IPS-18a (cell line): ENCODE data around the gene ACSF3.
"Not testable (repeated sequence)": the region's sequence is repeated elsewhere in the genome, so short reads cannot be mapped to it uniquely, and the experiment has no call there.

ENCODE experiments used
- H3K27ac ChIP-seq: one replicate; pipeline ENCODE4 v1.5.1; 2013; ENCODE audit warnings: low read length
- H3K27me3 ChIP-seq: one replicate; pipeline ENCODE4 v1.6.1; 2013; ENCODE audit warnings: mild to moderate bottlenecking, low read length; ENCODE audit not compliant: control insufficient read depth, insufficient read depth
- H3K36me3 ChIP-seq: one replicate; pipeline ENCODE4 v1.6.1; 2013; ENCODE audit warnings: low read depth, low read length; ENCODE audit not compliant: control insufficient read depth
- H3K4me1 ChIP-seq: one replicate; pipeline ENCODE4 v1.6.1; 2013; ENCODE audit warnings: low read depth, low read length; ENCODE audit not compliant: control insufficient read depth
- H3K4me3 ChIP-seq: one replicate; pipeline ENCODE4 v1.5.1; 2013; ENCODE audit warnings: low read length
- H3K9ac ChIP-seq: one replicate; pipeline ENCODE4 v1.6.1; 2013; ENCODE audit warnings: mild to moderate bottlenecking, low read length, moderate library complexity
- H3K9me3 ChIP-seq: one replicate; pipeline ENCODE4 v1.6.1; 2013; ENCODE audit warnings: low read depth, low read length; ENCODE audit not compliant: control insufficient read depth

ACSF3 gene

DNA sequence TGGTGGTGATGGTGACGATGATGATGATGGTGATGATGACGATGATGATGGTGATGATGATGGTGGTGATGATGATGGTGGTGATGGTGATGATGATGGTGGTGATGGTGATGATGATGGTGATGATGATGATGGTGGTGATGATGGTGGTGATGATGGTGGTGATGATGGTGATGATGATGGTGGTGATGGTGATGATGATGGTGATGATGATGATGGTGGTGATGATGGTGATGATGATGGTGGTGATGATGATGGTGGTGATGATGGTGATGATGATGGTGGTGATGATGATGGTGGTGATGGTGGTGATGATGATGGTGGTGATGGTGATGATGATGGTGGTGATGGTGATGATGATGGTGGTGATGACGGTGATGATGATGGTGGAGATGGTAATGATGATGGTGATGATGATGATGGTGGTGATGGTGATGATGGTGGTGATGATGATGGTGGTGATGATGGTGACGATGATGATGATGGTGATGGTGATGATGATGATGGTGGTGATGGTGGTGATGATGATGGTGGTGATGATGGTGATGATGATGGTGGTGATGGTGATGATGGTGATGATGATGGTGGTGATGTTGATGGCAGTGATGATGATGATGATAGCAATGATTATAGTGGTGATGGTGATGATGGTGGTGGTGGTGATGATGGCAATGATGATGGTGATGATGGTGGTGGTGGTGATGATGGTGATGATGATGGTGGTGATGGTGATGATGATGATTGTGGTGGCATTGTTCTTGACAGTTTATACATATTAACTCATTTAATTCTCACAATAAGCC lies 24.6 kb upstream of the ACSF3 start:
- H3K9ac ChIP-seq, H3K9me3 ChIP-seq, H3K4me1 ChIP-seq, H3K4me3 ChIP-seq, H3K27ac ChIP-seq, H3K36me3 ChIP-seq, H3K27me3 ChIP-seq: not testable (repeated sequence)

DNA sequence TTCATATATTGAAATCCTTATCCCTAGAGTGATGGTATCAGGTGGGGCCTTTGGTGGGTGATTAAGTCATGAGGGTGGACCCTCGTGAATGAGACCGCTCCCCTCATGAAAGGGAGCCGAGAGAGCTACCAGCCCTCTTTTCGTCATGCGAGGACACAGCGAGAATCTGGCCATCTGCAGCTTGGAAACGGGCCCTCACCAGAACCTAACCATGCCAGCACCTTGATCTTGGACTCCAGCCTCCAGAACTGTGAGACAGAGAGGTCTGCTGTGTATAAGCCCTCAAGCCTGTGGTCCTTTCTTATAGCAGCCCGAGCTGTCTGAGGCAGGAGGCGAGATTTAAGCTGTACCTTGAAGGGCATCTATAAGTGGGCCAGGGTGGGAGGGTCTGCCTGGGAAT lies 23.7 kb upstream of the ACSF3 start:
- Histone ChIP-seq H3K27me3 (no peaks in the 10 kb centered on the region), H3K9me3 (peaks cover 9% of the 10 kb centered on the region), H3K4me3 (no peak overlapping the region), H3K9ac (no peak overlapping the region), H3K27ac (no peak overlapping the region), H3K4me1 (no peaks in the 10 kb centered on the region), H3K36me3 (no peaks in the 10 kb centered on the region)

DNA sequence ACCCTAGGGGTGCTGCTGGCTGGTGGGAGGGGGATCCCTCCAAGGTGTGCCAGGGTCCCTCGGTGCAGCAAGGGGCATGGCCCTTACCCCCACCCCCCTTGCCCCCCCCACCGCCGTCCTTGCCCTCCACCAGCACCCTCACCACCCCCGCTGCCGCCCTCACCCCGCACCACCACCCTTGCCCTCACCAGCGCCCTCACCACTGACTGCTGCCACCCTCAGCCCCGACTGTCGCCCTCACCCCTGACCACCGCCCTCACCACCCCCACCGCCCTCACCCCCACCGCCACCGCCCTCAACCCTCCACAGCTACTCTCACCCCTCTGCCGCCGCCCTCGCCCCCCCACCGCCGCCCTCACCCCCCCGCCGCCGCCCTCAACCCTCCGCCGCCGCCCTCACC lies 23.1 kb upstream of the ACSF3 start:
- no peak overlapping the region for H3K9ac ChIP-seq
- H3K4me1 ChIP-seq: no peaks in the 10 kb centered on the region
- no peak overlapping the region for H3K4me3 ChIP-seq
- H3K9me3 ChIP-seq: peaks cover 9% of the 10 kb centered on the region
- no peak overlapping the region for H3K27ac ChIP-seq
- no peaks in the 10 kb centered on the region for H3K36me3 ChIP-seq
- no peaks in the 10 kb centered on the region for H3K27me3 ChIP-seq

DNA sequence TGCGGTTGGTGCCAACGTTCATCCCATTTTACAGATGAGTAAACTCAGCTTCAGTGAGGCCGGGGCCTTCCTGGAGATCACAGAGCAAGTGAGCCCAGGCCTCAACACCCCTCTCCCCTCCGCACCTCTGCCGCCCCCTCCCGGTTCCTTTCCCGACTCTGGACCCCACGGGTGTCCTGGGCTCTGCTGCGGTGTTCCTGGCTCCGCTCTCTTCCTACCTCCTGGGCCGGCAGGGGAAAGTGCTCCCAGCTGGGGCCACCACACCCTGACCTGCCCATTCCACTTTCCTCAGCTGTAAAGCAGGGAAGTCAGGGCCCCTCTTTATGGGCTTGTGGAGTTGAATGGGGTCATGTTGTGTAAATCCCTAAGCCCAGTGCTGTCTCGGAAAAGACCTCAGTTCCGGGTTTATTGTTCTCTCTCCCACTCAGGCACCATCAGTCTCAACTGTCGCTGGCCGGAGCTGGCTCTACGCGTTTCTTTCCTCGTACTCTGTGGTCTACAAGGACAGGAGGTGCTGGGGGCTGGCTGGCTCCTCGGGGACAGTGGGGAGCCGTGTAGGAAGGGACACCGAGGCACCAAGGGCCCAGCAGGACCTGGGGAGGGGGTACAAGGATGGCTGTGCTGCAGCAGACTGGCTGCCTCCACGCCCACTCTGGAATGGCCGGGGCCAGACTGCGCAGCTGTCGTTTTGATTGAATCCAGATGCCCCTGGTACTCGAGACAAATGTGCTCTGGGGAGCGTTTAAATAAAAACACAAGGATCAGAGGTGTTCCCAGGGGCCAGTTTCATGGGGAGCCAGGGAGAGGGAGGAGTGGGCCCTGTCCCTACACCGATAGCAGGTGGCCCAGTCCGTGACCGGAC lies 21.7 kb upstream of the ACSF3 start:
- H3K4me1 ChIP-seq: no peaks in the 10 kb centered on the region
- no peak overlapping the region for H3K27ac ChIP-seq
- H3K27me3 ChIP-seq: no peaks in the 10 kb centered on the region
- H3K9ac ChIP-seq: no peak overlapping the region
- no peak overlapping the region for H3K4me3 ChIP-seq
- H3K36me3 ChIP-seq: no peaks in the 10 kb centered on the region
- peaks cover 9% of the 10 kb centered on the region for H3K9me3 ChIP-seq

DNA sequence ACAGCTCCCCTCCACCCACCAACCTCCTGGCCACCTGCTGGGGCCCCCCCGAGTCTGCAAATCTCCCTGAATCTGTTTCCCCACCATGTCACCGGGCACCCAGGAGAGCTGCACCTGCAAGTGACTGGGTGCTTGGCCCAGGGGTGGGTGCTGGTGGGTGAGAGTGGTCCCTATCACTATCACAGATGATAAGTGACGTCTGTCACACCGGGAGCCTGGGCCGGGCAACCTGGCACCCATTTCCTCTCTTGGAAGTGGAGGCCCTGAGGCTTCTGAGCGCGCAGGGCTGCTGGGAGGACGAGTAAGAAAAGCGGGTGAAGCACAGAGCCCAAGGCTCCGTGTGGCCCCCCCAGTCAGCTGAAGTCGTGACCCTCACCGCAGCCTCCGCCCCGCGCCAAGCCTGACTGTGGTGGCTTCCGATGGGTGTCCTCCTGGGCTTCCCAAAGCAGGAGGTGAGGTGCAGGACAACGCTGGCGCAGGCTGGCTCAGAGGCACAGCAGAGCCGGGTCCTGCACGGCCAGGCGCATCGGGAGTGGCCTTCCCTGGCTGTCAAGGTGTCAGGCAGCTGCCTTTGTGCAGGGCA lies 21.0 kb upstream of the ACSF3 start:
- Histone ChIP-seq H3K4me1 (no peaks in the 10 kb centered on the region), H3K4me3 (no peak overlapping the region), H3K27ac (no peak overlapping the region), H3K27me3 (no peaks in the 10 kb centered on the region), H3K9ac (no peak overlapping the region), H3K9me3 (peaks cover 9% of the 10 kb centered on the region), H3K36me3 (no peaks in the 10 kb centered on the region)

DNA sequence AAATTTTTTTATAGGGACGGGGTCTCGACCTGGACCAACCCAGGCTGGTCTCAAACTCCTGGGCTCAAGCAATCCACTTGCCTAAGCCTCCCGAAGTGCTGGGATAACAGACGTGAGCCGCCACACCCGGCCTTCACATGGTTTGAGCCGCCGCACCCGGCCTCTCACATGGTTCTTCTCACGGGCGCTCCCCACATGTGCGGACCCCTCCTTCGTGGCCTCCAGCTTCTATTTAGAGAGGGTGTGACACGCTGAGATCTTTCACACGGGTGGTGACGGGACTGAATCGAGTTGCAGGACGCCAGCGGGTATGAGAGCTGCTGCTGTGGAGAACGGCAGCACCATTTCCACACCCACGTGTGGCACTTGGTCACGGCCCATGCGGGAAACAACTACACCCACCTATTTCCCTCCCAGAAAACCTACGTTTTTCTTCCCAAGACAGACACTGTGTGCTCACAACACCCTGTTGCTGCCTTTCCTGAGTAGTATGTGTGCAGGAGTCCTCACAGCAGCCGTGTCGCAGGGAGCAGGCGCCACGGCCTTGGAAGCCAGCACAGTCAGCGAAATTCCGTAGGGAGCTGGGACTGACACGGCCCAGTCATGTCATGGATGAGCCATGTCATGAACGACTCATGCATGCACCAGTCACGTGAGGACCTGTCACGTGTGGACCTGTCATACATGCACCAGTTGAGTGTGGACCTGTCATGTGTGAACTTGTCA lies 20.1 kb upstream of the ACSF3 start:
- H3K36me3 ChIP-seq: no peaks in the 10 kb centered on the region
- no peak overlapping the region for H3K4me3 ChIP-seq
- H3K4me1 ChIP-seq: no peaks in the 10 kb centered on the region
- H3K9me3 ChIP-seq: peaks cover 9% of the 10 kb centered on the region
- no peaks in the 10 kb centered on the region for H3K27me3 ChIP-seq
- H3K9ac ChIP-seq: no peak overlapping the region
- no peak overlapping the region for H3K27ac ChIP-seq

DNA sequence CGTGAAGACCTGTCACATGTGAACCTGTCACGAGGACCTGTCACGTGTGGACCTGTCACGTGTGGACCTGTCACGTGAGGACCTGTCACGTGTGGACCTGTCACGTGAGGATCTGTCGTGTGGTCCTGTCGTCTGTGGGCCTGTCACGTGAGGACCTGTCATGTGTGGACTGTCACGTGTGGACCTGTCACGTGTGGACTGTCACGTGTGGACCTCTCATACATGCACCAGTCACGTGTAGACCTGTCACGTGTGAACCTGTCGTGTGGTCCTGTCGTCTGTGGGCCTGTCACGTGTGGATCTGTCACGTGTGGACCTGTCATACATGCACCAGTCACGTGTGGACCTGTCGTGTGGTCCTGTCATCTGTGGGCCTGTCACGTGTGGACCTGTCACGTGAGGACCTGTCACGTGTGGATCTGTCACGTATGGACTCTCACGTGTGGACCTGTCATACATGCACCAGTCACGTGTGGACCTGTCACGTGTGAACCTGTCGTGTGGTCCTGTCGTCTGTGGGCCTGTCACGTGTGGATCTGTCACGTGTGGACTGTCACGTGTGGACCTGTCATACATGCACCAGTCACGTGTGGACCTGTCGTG lies 19.5 kb upstream of the ACSF3 start:
- H3K27ac ChIP-seq, H3K9ac ChIP-seq, H3K4me3 ChIP-seq, H3K36me3 ChIP-seq, H3K9me3 ChIP-seq, H3K4me1 ChIP-seq, H3K27me3 ChIP-seq: not testable (repeated sequence)

DNA sequence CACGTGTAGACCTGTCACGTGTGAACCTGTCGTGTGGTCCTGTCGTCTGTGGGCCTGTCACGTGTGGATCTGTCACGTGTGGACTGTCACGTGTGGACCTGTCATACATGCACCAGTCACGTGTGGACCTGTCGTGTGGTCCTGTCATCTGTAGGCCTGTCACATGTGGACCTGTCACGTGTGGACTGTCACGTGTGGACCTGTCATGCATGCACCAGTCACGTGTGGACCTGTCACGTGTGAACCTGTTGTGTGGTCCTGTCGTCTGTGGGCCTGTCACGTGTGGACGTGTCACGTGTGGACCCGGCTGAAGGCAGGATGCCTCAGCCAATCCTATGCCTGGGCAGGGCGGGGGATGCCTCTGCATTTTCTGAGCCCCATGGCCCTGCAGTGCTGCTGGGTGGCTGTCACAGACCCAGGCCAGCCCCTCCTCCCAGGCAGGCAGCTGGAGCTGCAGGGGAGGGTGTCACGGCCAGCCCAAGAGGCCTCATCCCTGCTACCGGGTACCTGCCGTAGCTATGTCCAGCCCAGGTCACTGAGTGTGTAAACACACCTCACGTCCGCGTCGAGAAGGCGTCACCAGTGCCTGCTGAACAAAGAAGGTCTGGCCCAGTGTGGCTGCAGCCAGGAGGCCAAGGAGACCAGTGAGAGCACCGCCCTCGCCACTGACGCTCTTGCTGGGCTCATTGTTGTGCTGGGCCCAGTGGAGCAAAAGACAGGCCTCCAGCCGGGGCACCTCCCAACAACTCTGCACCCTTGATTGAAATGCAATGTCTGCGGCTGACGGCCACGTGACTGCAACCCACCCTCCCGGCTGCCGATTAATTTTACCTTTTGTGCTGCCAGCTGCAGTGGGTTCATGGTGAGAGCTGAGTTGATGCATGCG lies 18.6 kb upstream of the ACSF3 start:
- Histone ChIP-seq H3K4me1 (no peaks in the 10 kb centered on the region), H3K36me3 (no peaks in the 10 kb centered on the region), H3K27ac (no peak overlapping the region), H3K27me3 (no peaks in the 10 kb centered on the region), H3K9me3 (peaks cover 9% of the 10 kb centered on the region), H3K4me3 (no peak overlapping the region), H3K9ac (no peak overlapping the region)

DNA sequence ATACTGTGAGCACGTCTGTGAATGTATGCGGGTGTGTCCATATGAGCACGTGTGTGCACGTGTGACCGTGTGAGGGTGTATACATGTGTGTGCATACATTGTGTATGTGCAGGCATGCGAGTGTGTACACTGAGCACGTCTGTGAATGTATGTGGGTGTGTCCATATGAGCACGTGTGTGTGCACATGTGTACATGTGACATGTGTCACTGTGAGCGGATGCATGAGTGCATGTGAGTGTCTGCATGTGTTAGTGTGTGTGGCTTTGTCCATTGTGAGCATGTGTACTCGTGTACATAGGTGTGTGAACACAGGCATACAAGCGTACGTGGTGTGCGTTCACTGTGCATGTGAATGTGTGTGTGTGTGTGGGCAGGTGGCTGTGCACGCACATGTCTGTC lies 17.5 kb upstream of the ACSF3 start:
- Histone ChIP-seq H3K36me3 (no peaks in the 10 kb centered on the region), H3K27me3 (no peaks in the 10 kb centered on the region), H3K4me1 (no peaks in the 10 kb centered on the region), H3K27ac (no peak overlapping the region), H3K4me3 (no peak overlapping the region), H3K9me3 (peaks cover 9% of the 10 kb centered on the region), H3K9ac (no peak overlapping the region)

DNA sequence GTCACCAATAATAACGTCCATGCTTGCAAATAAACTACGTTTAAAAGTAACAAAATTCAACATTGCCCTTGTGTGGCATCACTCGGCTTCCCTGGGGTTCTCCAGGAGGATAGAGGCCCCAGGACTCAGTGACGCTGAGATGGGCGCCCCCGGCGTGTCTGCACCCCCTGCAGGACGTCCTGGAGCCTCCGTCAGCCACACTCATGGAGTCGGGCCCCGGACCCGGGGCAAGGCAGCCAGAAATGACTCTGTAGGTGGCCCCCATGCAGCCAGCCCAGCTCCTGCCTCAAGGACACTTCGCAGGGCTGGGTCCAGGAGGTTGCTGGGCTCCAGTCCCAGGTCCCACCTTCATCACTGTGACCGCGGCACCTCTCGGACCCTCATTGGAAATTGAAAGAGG lies 16.6 kb upstream of the ACSF3 start:
- Histone ChIP-seq H3K4me3 (no peak overlapping the region), H3K27me3 (no peaks in the 10 kb centered on the region), H3K27ac (no peak overlapping the region)

More for the DNA sequence above, 16.6 kb upstream of the ACSF3 start:
- Histone ChIP-seq H3K4me1 (no peaks in the 10 kb centered on the region), H3K9me3 (peaks cover 9% of the 10 kb centered on the region), H3K9ac (no peak overlapping the region), H3K36me3 (no peaks in the 10 kb centered on the region)
